Measurements from ENCODE around the gene JAK2.

The JAK2 gene

GRCh38 chr9:5040730-5041389 lies 55.8 kb downstream of the JAK2 start:
- TF ChIP-seq CTCF (IDR thresholded peaks at IDR 0.05; ENCODE audit: low read depth, low read length), result no peak
- no peak overlapping the region for H3K4me3 ChIP-seq (replicated peaks in 1 of 2; ENCODE audit: low read depth in 2 of 2, low read length in 2 of 2)
- no peak for DNase-seq (ENCODE audit: low read depth in 2 of 2)

GRCh38 chr9:5041390-5042115 lies 56.5 kb downstream of the JAK2 start:
- DNase-seq (ENCODE audit: low read depth in 2 of 2), result no peak
- TF ChIP-seq CTCF (IDR thresholded peaks at IDR 0.05; ENCODE audit: low read depth, low read length), result no peak
- no peak overlapping the region for H3K4me3 ChIP-seq (replicated peaks in 1 of 2; ENCODE audit: low read depth in 2 of 2, low read length in 2 of 2)

GRCh38 chr9:5042661-5043178 lies 57.6 kb downstream of the JAK2 start:
- no peak overlapping the region for H3K4me3 ChIP-seq (replicated peaks in 1 of 2; ENCODE audit: low read depth in 2 of 2, low read length in 2 of 2)
- TF ChIP-seq CTCF (IDR thresholded peaks at IDR 0.05; ENCODE audit: low read depth, low read length), result no peak

GRCh38 chr9:5043381-5043780 lies 58.3 kb downstream of the JAK2 start:
- peak; percentile 3 to 41 for DNase-seq (ENCODE audit: low read depth in 2 of 2)
- no peak for TF ChIP-seq CTCF (IDR thresholded peaks at IDR 0.05; ENCODE audit: low read depth, low read length)
- H3K4me3 ChIP-seq (replicated peaks in 1 of 2; ENCODE audit: low read depth in 2 of 2, low read length in 2 of 2), result no peak overlapping the region

More at GRCh38 chr9:5042661-5043178, 57.6 kb downstream of the JAK2 start:
- no peak for DNase-seq (ENCODE audit: low read depth in 2 of 2)

GRCh38 chr9:5044160-5044559 lies 59.1 kb downstream of the JAK2 start:
- H3K4me3 ChIP-seq (replicated peaks in 1 of 2; ENCODE audit: low read depth in 2 of 2, low read length in 2 of 2), result no peak overlapping the region
- DNase-seq (ENCODE audit: low read depth in 2 of 2), result no peak
- no peak for TF ChIP-seq CTCF (IDR thresholded peaks at IDR 0.05; ENCODE audit: low read depth, low read length)

GRCh38 chr9:5052838-5053237 lies 67.8 kb downstream of the JAK2 start:
- no peak overlapping the region for H3K4me3 ChIP-seq (replicated peaks in 1 of 2; ENCODE audit: low read depth in 2 of 2, low read length in 2 of 2)
- peak; percentile 8 to 53 for DNase-seq (ENCODE audit: low read depth in 2 of 2)
- no peak for TF ChIP-seq CTCF (IDR thresholded peaks at IDR 0.05; ENCODE audit: low read depth, low read length)

Measured in cardiac fibroblast (primary cell).